Keratinocyte (primary cell): ENCODE results near the gene RPP25L. TPM values are rescaled to one million over a fixed set of nuclear protein-coding genes. Genes with fewer than 3 reads are reported as not detected.

ENCODE experiments used
- DNase-seq: peaks from one replicate; pipeline ENCODE4 v3.0.0-alpha.2; 2011; ENCODE audit warnings: low read depth, missing footprints, low spot score
- FAIRE-seq: peaks from 2 replicates; lab custom pipeline; 2011; peaks lifted over from hg19 to GRCh38; lab: Jason Lieb, UNC
- H2AFZ ChIP-seq: 2 replicates; pipeline ENCODE4 v1.6.0; 2012; ENCODE audit warnings: low read length, control low read depth, inconsistent platforms; ENCODE audit not compliant: control insufficient read depth
- H3K27ac ChIP-seq: 2 replicates; pipeline ENCODE4 v1.5.1; 2011; ENCODE audit warnings: low read length; ENCODE audit not compliant: control insufficient read depth, insufficient read depth
- H3K27me3 ChIP-seq: 3 replicates; pipeline ENCODE4 v1.6.0; 2011; ENCODE audit warnings: low read length; ENCODE audit not compliant: control insufficient read depth, insufficient read depth; ENCODE audit errors: extremely low read depth
- H3K36me3 ChIP-seq, 2 experiments: 2 replicates in 1 of 2; 3 replicates in 1 of 2; pipeline ENCODE4 v1.5.1; 2011; ENCODE audit warnings: low read length in 2 of 2, mild to moderate bottlenecking in 1 of 2; ENCODE audit not compliant: control insufficient read depth in 2 of 2, insufficient read depth in 2 of 2; ENCODE audit errors: extremely low read depth in 1 of 2
- H3K4me1 ChIP-seq: 3 replicates; pipeline ENCODE4 v1.5.1; 2011; ENCODE audit warnings: low read length; ENCODE audit not compliant: control insufficient read depth, insufficient read depth; ENCODE audit errors: extremely low read depth
- H3K4me2 ChIP-seq: 3 replicates; pipeline ENCODE4 v1.6.0; 2011; ENCODE audit warnings: low read depth, low read length; ENCODE audit not compliant: control insufficient read depth, insufficient read depth; ENCODE audit errors: extremely low read depth
- H3K4me3 ChIP-seq, 3 experiments: fragments of 200-600 bp in 1 of 3; sonication (generic) in 1 of 3; 2 replicates in 2 of 3; 3 replicates in 1 of 3; pipeline ENCODE4 v1.5.1; 2011 to 2016; ENCODE audit warnings: low read length in 3 of 3, mild to moderate bottlenecking in 3 of 3, control low read depth in 2 of 3, inconsistent platforms in 1 of 3, low read depth in 1 of 3, mixed read lengths in 1 of 3, mixed run types in 1 of 3, moderate library complexity in 1 of 3; ENCODE audit not compliant: control insufficient read depth in 2 of 3, insufficient read depth in 2 of 3; ENCODE audit errors: extremely low read depth in 1 of 3
- H3K79me2 ChIP-seq: 2 replicates; pipeline ENCODE4 v1.6.0; 2012; ENCODE audit warnings: low read length; ENCODE audit not compliant: control insufficient read depth, insufficient read depth
- H3K9ac ChIP-seq: 3 replicates; pipeline ENCODE4 v1.6.0; 2011; ENCODE audit warnings: low read length; ENCODE audit not compliant: control insufficient read depth, insufficient read depth; ENCODE audit errors: extremely low read depth
- H3K9me1 ChIP-seq: 3 replicates; pipeline ENCODE4 v1.6.0; 2011; ENCODE audit warnings: low read length; ENCODE audit not compliant: control insufficient read depth, insufficient read depth; ENCODE audit errors: extremely low read depth
- H3K9me3 ChIP-seq: 2 replicates; pipeline ENCODE4 v1.5.1; 2012; ENCODE audit warnings: low read depth, low read length; ENCODE audit not compliant: control insufficient read depth
- H4K20me1 ChIP-seq: 3 replicates; pipeline ENCODE4 v1.6.0; 2011; ENCODE audit warnings: low read length; ENCODE audit not compliant: control insufficient read depth, insufficient read depth; ENCODE audit errors: extremely low read depth
- EZH2 ChIP-seq: IDR thresholded peaks from one replicate; pipeline ENCODE4 v1.6.1; 2012; ENCODE audit warnings: inconsistent platforms, mild to moderate bottlenecking, low read length, moderate library complexity
- dilution Hi-C: fragments of 300-500 bp; cut with MboI; formaldehyde crosslinking; loops from one replicate; pipeline ENCODE4 v1.7.0; 2020; ENCODE audit warnings: low sequenced_read_pairs; ENCODE audit not compliant: extremely low pct_ligation_motif_present
- polyA plus RNA-seq, 5 experiments: library from polyadenylated mRNA; depleted of rRNA in 3 of 5; stranded (reverse) in 3 of 5; stranded (forward) in 1 of 5; unstranded in 1 of 5; fragments of >200 nt; gene quantifications; 1 replicate in 1 of 5; 2 replicates in 3 of 5; 3 replicates in 1 of 5; pipeline versions ENCODE4 v1.2.1 to v1.2.3, GENCODE V29; 2011 to 2012; ENCODE audit warnings: missing spikeins in 2 of 5, low read depth in 1 of 5, low replicate concordance in 1 of 5
- TF ChIP-seq, protein P1 (sequence below), 3 experiments: IDR thresholded peaks in 1 of 3; conservative IDR thresholded peaks in 1 of 3; optimal IDR thresholded peaks in 1 of 3; 2 replicates in 2 of 3; 3 replicates in 1 of 3; pipeline versions ENCODE3 to v1.5.1; 2011; ENCODE audit warnings: low read length in 3 of 3, mild to moderate bottlenecking in 3 of 3, moderate library complexity in 2 of 3, control low read depth in 1 of 3, inconsistent platforms in 1 of 3; ENCODE audit not compliant: insufficient read depth in 2 of 3; ENCODE audit errors: extremely low read depth in 1 of 3

The RPP25L gene
- polyA plus RNA-seq, 1 donor (not counting 4 experiments of a cell fraction or from before 2014, with no cell fraction given): 23.4 TPM

- Histone ChIP-seq H2AFZ (no peak overlapping the region), H3K4me3 (no peak overlapping the region), H3K27ac (no peak overlapping the region), H3K4me1 (peaks cover 19% of the 10 kb centered on the region), H3K9me3 (no peaks in the 10 kb centered on the region), H3K36me3 (peaks cover 2 to 13% of the 10 kb centered on the region in 2 experiments), H4K20me1 (no peaks in the 10 kb centered on the region), H3K9me1 (no peaks in the 10 kb centered on the region), H3K9ac (no peak overlapping the region), H3K27me3 (peaks cover 5% of the 10 kb centered on the region), H3K79me2 (peaks cover 2% of the 10 kb centered on the region), H3K4me2 (no peak overlapping the region)
- TF ChIP-seq, protein P1, sequence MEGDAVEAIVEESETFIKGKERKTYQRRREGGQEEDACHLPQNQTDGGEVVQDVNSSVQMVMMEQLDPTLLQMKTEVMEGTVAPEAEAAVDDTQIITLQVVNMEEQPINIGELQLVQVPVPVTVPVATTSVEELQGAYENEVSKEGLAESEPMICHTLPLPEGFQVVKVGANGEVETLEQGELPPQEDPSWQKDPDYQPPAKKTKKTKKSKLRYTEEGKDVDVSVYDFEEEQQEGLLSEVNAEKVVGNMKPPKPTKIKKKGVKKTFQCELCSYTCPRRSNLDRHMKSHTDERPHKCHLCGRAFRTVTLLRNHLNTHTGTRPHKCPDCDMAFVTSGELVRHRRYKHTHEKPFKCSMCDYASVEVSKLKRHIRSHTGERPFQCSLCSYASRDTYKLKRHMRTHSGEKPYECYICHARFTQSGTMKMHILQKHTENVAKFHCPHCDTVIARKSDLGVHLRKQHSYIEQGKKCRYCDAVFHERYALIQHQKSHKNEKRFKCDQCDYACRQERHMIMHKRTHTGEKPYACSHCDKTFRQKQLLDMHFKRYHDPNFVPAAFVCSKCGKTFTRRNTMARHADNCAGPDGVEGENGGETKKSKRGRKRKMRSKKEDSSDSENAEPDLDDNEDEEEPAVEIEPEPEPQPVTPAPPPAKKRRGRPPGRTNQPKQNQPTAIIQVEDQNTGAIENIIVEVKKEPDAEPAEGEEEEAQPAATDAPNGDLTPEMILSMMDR (optimal IDR thresholded peaks at IDR 0.05 in 1 of 3, IDR thresholded peaks at IDR 0.05 in 1 of 3, conservative IDR thresholded peaks at IDR 0.05 in 1 of 3; ENCODE audit: extremely low read depth in 1 of 3, insufficient read depth in 2 of 3, low read length in 3 of 3): no peak
- TF ChIP-seq EZH2: no peak
- FAIRE-seq (no peak), DNase-seq (no peak)
- dilution Hi-C loops: no loop called here
Measured at GRCh38 chr9:34653151-34654072, 41.5 kb upstream of the RPP25L start.

DNA sequence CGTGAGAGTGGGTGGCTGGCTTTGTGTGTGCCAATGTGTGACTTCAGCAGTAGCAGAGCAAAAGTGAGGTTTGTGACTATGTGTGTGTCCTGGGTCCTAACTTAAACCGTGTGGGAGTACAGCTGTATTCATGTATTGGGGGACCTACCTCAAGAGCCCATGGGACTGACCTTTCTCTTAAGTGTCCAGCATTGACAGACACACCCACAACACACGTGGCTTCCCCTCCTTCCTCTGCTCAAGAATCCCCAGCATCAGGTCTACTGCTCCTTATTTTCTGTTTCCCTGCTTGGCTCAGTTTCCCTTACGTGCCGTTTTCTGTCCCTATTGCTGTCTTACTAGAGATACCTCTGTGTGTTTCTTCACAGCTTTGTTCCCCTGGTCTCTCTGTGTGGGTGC is 40.7 kb upstream of the RPP25L start:
- H3K4me2 ChIP-seq: peak overlapping the region; percentile 92
- no peak overlapping the region for H3K27ac ChIP-seq
- peaks cover 7 to 13% of the 10 kb centered on the region in 2 experiments for H3K36me3 ChIP-seq
- TF ChIP-seq, protein P1 (optimal IDR thresholded peaks at IDR 0.05 in 1 of 3, IDR thresholded peaks at IDR 0.05 in 1 of 3, conservative IDR thresholded peaks at IDR 0.05 in 1 of 3; ENCODE audit: extremely low read depth in 1 of 3, insufficient read depth in 2 of 3, low read length in 3 of 3): no peak
- TF ChIP-seq EZH2: no peak
- no peaks in the 10 kb centered on the region for H3K9me3 ChIP-seq
- peaks cover 28% of the 10 kb centered on the region for H3K4me1 ChIP-seq
- H3K27me3 ChIP-seq: peaks cover 5% of the 10 kb centered on the region
- H2AFZ ChIP-seq: no peak overlapping the region
- H3K9ac ChIP-seq: no peak overlapping the region
- H3K79me2 ChIP-seq: peaks cover 7% of the 10 kb centered on the region
- H3K9me1 ChIP-seq: no peaks in the 10 kb centered on the region
- no peaks in the 10 kb centered on the region for H4K20me1 ChIP-seq
- dilution Hi-C loops: no loop called here
- H3K4me3 ChIP-seq: peak overlapping the region in 1 of 3 experiments; percentile 66
- FAIRE-seq (no peak), DNase-seq (no peak)
